Fibroblast of lung (primary cell): ENCODE measurements around the gene MCM3AP.

Source experiments
- EZH2 ChIP-seq: IDR thresholded peaks from 2 replicates; pipeline ENCODE4 v1.5.1; 2012; ENCODE audit warnings: low read length, control low read depth, mild to moderate bottlenecking; ENCODE audit errors: missing control alignments
- TF ChIP-seq, protein P1 (sequence below), 2 donors: IDR thresholded peaks in 1 of 2; conservative IDR thresholded peaks in 1 of 2; 1 replicate in 1 of 2; 2 replicates in 1 of 2; pipeline ENCODE4 v1.5.1; 2011 to 2012; ENCODE audit warnings: low read length in 2 of 2, control low read depth in 1 of 2, inconsistent platforms in 1 of 2, low read depth in 1 of 2, mild to moderate bottlenecking in 1 of 2

DNA sequence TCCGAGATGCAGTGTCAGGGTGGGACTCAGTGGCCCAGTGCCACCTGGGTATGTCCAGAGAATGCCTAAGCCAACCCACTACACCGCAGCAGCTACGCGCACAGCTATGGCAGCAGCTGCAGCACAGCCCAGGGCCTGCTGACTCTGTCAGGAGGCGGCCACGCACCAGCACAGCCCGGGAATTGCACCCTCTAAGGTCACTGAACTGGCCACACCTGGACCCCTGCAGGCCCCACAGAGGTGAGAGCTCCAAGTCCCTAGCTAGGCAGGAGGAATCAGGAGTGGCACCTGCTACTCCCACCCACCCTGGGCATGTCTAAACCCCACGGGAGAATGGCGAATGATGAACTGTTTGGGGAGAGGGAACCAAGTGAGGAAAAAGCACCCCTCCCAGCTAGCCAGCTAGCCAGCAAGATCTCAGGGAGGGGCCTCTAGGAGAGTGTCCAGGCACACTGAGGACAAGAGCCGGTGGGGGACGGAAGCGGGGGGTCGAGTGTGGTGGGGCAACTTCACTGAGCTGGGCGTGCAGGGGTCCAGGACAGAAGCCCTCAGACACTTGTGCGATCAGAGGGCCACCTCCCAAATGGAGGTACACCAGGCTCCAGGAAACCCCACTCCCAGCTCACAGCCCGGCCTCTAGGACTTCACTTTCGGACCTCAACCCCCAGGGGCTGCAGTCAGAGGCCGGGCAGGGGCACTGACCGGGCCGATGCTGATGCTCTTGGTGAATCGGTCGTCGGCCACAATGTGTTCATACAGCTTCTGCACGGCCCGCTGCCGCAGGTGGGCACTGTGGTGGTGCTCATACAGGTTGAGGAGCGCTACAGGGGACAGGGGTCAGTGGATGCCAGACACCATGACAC lies 70.7 kb downstream of the MCM3AP start:
- TF ChIP-seq, protein P1, sequence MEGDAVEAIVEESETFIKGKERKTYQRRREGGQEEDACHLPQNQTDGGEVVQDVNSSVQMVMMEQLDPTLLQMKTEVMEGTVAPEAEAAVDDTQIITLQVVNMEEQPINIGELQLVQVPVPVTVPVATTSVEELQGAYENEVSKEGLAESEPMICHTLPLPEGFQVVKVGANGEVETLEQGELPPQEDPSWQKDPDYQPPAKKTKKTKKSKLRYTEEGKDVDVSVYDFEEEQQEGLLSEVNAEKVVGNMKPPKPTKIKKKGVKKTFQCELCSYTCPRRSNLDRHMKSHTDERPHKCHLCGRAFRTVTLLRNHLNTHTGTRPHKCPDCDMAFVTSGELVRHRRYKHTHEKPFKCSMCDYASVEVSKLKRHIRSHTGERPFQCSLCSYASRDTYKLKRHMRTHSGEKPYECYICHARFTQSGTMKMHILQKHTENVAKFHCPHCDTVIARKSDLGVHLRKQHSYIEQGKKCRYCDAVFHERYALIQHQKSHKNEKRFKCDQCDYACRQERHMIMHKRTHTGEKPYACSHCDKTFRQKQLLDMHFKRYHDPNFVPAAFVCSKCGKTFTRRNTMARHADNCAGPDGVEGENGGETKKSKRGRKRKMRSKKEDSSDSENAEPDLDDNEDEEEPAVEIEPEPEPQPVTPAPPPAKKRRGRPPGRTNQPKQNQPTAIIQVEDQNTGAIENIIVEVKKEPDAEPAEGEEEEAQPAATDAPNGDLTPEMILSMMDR (conservative IDR thresholded peaks at IDR 0.05 in 1 of 2, IDR thresholded peaks at IDR 0.05 in 1 of 2; ENCODE audit: low read depth in 1 of 2, low read length in 2 of 2) = no peak
- TF ChIP-seq EZH2 = no peak
